Astrocyte of the spinal cord (primary cell): ENCODE results near the gene CNOT10.

Source experiments
- DNase-seq: peaks from one replicate; pipeline ENCODE4 v3.0.0; 2011; ENCODE audit warnings: low read depth, low spot score
- H3K4me3 ChIP-seq: 2 replicates; pipeline ENCODE4 v1.5.1; 2011; ENCODE audit warnings: low read depth, mild to moderate bottlenecking, low read length, moderate library complexity
- CTCF ChIP-seq: IDR thresholded peaks from 2 replicates; pipeline ENCODE4 v1.5.1; 2012; ENCODE audit warnings: low read depth, mild to moderate bottlenecking, low read length, inconsistent platforms
- in situ Hi-C: cut with HindIII; loops from 2 replicates; pipeline ENCODE4 v1.10.0; 2017; ENCODE audit warnings: low sequenced_read_pairs

Gene CNOT10, protein sequence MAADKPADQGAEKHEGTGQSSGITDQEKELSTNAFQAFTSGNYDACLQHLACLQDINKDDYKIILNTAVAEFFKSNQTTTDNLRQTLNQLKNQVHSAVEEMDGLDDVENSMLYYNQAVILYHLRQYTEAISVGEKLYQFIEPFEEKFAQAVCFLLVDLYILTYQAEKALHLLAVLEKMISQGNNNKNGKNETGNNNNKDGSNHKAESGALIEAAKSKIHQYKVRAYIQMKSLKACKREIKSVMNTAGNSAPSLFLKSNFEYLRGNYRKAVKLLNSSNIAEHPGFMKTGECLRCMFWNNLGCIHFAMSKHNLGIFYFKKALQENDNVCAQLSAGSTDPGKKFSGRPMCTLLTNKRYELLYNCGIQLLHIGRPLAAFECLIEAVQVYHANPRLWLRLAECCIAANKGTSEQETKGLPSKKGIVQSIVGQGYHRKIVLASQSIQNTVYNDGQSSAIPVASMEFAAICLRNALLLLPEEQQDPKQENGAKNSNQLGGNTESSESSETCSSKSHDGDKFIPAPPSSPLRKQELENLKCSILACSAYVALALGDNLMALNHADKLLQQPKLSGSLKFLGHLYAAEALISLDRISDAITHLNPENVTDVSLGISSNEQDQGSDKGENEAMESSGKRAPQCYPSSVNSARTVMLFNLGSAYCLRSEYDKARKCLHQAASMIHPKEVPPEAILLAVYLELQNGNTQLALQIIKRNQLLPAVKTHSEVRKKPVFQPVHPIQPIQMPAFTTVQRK

GRCh38 chr3:32684800-32685542 lies at the start of gene CNOT10:
Gene CNOT10 (plus strand): TSS chr3:32685188. CDS start chr3:32685461, 273 bp downstream.
- TF ChIP-seq CTCF: no peak
- peak; percentile 96 for DNase-seq
- in situ Hi-C loops: no loop called here
- peak within 1 kb of the TSS; percentile 91 for H3K4me3 ChIP-seq

DNA sequence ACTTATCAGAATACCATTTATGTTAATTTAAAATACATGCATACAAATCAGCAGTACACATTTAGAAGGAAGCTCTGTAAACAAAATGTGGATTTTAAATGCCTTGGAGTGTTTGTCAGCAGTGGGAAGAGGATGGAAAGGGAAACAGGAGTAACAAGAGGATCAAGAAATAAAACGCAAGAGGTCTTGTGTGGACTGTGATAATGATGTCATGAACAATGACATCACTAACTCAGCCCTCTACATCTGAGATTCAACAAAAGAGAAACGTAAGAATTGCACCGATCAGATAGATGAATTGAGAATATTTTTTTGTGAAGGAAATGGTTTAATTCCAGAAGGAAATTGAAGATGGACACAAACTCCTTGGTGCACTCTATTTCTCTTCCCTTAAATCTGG lies 44.0 kb upstream of the CNOT10 start:
- in situ Hi-C loops: no loop called here
- TF ChIP-seq CTCF: no peak
- H3K4me3 ChIP-seq: no peak overlapping the region
- no peak for DNase-seq

- in situ Hi-C loops: no loop called here
- TF ChIP-seq CTCF: no peak
- no peak overlapping the region for H3K4me3 ChIP-seq
- DNase-seq: no peak
These were observed 43.6 kb upstream of the CNOT10 start for GRCh38 chr3:32641356-32641755.

GRCh38 chr3:32643354-32643753 lies 41.6 kb upstream of the CNOT10 start:
- no peak overlapping the region for H3K4me3 ChIP-seq
- no peak for DNase-seq
- no peak for TF ChIP-seq CTCF
- in situ Hi-C loops: no loop called here

- no peak overlapping the region for H3K4me3 ChIP-seq
- TF ChIP-seq CTCF: no peak
- no peak for DNase-seq
- in situ Hi-C loops: no loop called here
These were observed 41.2 kb upstream of the CNOT10 start for GRCh38 chr3:32643816-32644215.

DNA sequence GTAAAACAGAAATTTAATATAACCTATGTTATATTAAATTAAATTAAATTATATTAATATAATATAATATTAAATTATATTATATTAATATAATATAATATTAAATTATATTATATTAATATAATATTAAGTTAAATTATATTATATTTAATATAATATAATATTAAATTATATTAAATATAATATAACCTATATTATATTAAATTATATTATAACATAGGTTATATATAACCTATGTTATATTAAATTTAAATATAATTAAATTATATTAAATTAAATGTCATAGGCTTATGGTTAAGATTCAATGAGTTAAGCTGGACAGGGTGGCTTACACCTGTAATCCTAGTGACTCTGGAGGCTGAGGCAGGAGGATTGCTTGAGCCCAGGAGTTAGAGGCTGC lies 40.6 kb upstream of the CNOT10 start:
- no peak for DNase-seq
- TF ChIP-seq CTCF: no peak
- in situ Hi-C loops: no loop called here
- no peak overlapping the region for H3K4me3 ChIP-seq
